Renal cortex interstitium (tissue), 11 donors: ENCODE results near the gene DNAJB13. TPM values are rescaled to one million over a fixed set of nuclear protein-coding genes. Genes with fewer than 3 reads are reported as not detected.

ENCODE experiments used
- DNase-seq, 11 donors: peaks; one replicate each; pipeline ENCODE4 v3.0.0-alpha.2; 2013; ENCODE audit warnings: low read depth in 9 of 11, low spot score in 4 of 11; ENCODE audit errors: extremely low read depth in 1 of 11
- polyA plus RNA-seq, 3 donors: library from polyadenylated mRNA; unstranded; fragments of 120-200 nt; gene quantifications; one replicate each; pipeline ENCODE4 v1.2.1, GENCODE V29; 2013; ENCODE audit not compliant: insufficient read length in 3 of 3

Gene DNAJB13
- polyA plus RNA-seq, 3 donors = 4.8 to 6.1 (median 4.9) TPM

- no peak for DNase-seq
Observed at GRCh38 chr11:73991471-73992006, 40.7 kb downstream of the DNAJB13 start.

DNA sequence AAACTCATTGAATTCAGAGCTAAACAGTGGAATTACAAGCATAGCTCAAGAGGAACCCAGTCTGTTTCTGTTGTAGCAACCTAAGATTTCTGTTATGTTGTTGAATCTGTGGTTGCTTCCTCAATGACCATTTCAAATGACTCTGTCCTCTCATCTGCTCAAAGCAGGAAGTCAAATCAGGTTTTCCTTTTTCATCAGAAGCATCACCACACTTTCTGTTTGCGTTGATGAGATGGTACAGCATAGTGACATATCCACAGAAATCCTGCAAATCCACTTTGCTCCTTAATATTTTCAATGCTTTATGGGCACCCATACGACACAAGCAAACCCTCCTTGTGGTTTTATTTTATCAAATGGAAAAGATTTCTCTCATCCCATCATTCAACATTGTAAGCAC lies 44.4 kb downstream of the DNAJB13 start:
- no peak for DNase-seq

GRCh38 chr11:73995731-73996130 lies 44.9 kb downstream of the DNAJB13 start:
- no peak for DNase-seq

DNA sequence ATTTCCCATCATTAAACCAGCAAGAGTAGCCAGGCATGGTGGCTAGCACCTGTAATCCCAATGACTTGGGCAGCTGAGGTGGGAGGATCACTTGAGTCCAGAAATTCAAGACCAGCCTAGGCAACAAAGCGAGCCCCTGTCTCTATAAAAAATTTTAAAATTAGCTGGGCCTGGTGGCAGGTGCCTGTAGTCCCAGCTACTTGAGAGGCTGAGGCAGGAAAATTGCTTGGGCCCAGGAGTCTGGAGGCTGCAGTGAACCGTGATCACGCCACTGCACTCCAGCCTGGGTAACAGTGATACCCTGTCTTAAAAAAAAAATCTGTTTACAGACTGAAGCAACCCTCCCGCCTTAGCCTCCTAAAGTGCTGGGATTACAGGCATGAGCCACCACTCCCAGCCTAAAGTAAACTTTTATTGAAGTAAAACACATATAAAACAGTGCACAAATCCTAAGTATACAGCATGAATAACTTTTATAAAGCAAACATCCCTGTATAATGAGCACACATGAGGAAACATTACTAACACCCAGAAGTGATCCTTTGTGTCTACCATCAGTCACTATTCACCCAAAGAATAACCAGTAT lies 45.4 kb downstream of the DNAJB13 start:
- DNase-seq = no peak

- DNase-seq = no peak
Observed at GRCh38 chr11:73997120-73997770, 46.4 kb downstream of the DNAJB13 start.

DNA sequence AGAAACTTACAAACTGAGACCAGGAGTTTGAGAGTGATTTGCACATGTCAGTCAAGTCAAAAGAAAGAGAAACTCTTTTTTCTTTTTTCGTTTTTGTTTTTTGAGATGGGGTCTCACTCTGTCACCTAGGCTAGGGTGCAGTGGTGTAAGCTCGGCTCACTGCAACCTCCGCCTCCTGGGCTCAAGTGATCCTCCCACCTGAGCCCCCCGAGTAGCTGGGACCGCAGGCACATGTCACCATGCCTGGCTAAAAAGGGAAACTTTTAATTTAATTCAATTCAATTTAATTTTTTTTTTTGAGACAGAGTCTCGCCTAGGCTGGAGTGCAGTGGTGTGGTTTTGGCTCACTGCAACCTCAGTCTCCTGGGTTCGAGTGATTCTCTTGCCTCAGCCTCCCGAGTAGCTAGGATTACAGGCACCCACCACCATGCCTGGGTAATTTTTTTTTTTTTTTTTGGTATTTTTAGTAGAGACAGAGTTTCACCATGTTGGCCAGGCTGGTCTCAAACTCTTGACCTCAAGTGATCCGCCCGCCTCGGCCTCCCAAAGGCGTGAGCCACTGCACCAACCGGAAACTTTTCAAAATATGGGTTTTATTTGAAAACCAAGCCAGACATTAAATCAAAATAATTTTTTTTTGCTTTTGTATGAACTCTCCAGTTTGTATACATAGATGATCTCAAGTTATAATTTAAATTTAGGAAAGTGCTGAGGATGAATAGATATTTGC lies 48.2 kb downstream of the DNAJB13 start:
- no peak for DNase-seq

GRCh38 chr11:73999581-74000306 lies 48.9 kb downstream of the DNAJB13 start:
- DNase-seq = no peak

GRCh38 chr11:74000307-74001133 lies 49.7 kb downstream of the DNAJB13 start:
- no peak for DNase-seq

DNA sequence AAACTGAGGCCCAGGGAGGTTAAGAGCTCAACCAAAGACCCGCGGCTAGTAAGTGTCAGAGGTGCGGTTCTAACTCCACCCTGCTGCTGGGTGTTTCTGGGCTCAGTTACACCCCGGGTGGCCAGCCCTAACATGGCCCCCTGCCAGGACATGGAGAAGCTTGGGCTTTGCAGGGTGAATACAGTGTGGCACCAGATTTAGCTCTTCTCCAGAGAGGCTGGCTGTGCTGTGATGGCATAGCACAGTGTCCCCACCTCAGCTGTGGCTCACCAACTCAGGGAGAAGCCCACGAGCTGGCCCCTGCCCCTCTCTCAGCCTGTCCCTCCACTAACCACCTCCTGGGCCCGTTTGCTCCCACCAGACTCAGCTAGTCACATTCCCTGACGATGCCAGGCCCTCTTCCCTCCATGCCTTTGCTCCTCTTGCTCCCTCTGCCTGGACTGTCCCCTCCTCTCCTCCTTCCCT lies 51.0 kb downstream of the DNAJB13 start:
- DNase-seq = no peak

GRCh38 chr11:74002832-74003231 lies 52.0 kb downstream of the DNAJB13 start:
- DNase-seq = no peak

DNA sequence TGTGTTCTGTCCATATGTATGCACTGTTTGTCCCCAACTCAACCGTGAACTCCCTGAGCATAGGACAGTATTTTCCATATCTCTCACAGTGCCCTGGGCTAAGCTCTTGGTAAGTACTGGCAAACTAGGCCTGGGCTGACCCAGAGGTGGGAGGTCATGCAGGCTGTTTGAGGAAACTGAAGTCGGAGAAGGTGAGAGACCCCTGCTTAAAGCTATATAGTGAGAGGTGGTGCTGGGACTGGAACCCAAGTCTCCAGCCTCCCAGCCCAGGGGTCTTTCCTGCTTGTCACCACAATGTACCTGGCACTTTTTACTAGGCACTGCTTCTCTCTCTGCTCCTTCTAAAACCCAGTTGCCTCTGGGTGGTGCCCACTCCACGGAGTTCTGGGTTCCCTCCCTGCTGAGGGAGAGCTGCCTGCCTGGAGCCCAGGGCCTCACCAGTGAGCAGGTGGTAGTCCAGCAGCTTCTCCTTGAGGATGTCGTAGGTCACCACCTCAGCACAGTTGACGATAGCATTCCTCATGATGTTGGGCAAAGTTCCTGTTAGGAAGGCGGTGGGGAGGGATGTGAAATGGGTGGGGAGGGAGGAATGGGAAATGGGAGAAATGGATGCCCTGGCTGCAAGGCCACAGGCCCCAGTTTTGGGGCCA lies 53.3 kb downstream of the DNAJB13 start:
- no peak for DNase-seq

DNA sequence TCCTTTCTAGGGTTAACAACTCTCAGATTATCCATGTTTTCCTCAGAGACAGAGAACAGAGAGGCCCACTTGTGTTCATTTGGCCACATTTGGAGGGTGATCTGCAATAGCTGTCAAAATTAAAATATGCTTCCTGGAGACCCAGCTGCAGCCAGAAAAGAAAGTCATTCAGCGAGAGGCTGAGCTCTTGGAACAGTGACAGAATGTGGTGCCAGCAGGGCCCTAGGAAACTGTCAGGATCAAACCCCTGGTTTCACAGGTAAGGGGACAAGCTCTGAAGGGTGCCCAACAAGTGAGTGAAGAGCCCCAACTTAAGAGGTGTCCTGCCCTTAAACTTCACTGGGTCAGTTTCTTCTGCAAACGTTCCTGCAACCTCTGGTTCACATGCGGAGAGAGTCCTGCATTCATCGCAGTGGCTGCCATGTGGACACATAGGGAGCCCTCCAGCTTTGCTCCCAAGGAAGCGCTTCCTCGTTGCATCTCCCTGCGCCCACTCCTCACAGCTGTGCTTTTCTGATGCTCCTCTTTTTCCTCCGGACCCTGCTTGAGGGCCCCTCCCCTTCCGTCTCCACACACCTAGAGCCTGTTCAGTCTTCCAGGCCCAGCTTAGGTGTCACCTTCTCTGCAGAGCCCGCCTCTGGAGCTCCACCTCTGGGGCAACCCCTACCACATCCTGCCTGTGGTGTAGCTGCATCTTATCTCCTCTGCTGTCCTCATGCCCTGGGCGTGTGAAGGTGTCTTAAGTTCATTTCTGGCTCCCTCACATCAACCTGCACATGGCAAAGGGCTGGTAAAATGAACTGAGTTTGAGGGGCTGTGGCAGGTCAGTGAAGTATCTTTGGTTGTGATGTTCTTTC lies 54.2 kb downstream of the DNAJB13 start:
- DNase-seq = no peak

- DNase-seq = no peak
Observed at GRCh38 chr11:74005721-74006517, 55.1 kb downstream of the DNAJB13 start.

GRCh38 chr11:74006743-74007304 lies 56.0 kb downstream of the DNAJB13 start:
- DNase-seq = no peak

DNA sequence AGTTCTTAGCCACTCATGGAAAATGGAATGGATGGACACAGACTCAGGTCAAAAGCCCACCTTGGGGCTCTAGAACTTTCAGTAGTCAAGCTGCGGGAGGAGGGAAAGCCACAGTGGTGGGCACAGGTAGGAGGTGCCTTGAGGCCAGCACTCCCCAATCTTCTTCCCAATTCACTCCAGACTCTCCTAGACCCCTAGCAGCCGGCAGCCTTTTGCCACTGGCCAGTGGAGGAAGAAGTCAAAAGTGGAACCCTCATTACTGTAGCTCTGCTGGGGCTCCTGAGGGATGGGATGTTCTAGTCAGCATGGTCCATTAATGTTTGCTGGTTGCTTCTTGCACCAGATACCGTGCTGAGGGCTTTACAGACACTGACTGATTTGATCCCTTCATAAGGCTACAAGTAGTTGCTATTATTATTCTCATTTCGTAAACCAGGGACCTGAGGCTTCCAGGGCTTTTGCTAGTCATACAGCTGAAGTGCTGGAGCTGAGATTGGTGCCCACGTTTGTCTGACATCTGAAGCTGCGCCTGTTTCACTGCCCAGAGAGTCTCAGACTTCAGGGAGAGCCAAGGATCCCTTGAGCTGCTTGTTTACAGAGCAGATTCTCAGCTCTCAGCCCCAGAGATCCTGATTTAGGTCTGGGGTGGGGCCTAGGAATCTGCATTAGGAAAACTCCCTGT lies 57.0 kb downstream of the DNAJB13 start:
- DNase-seq = no peak
